GM12878 (cell line): ENCODE measurements around the gene DDX20. TPM values are rescaled to one million over a fixed set of nuclear protein-coding genes. Genes with fewer than 3 reads are reported as not detected.

ENCODE experiments used
- ATAC-seq: fragments of 200-7000 bp; cut with Tn5 transposase; 3 replicates; pipeline ENCODE4 v1.9.1; 2020; ENCODE audit warnings: mild to moderate bottlenecking, moderate library complexity
- BruUV-seq: library from RNA; stranded (reverse); fragments of 400-500 nt; replicated peaks from 2 replicates; lab custom pipeline; 2021; lab: Mats Ljungman, UMichigan
- CTCF ChIA-PET: fragments of 300-600 bp; sonication (Branson Sonifier 250); formaldehyde crosslinking; extraction: SDS; loops from one replicate; lab custom pipeline; 2021; ENCODE audit warnings: inconsistent platforms; lab: Yijun Ruan, JAX
- POLR2A ChIA-PET: fragments of 350-600 bp; formaldehyde crosslinking; extraction: SDS; loops from one replicate; lab custom pipeline; 2021; ENCODE audit warnings: inconsistent platforms; lab: Charles Lee
- RAD21 ChIA-PET: fragments of 300-600 bp; sonication (Branson Sonifier 250); formaldehyde crosslinking; loops from one replicate; lab custom pipeline; 2023; ENCODE audit warnings: antibody characterized with exemption; ENCODE audit not compliant: unreplicated experiment; lab: Charles Lee
- SMC1A ChIA-PET: fragments of 300-600 bp; sonication (Branson Sonifier 250); formaldehyde crosslinking; loops from one replicate; lab custom pipeline; 2023; ENCODE audit not compliant: unreplicated experiment, uncharacterized antibody; lab: Charles Lee
- DNase-seq: peaks from one replicate; pipeline ENCODE4 v3.0.0-alpha.2; 2011; ENCODE audit warnings: low read depth, low spot score
- FAIRE-seq: peaks from 3 replicates; lab custom pipeline; 2011; peaks lifted over from hg19 to GRCh38; lab: Jason Lieb, UNC
- H2AFZ ChIP-seq: 2 replicates; pipeline ENCODE4 v1.6.0; 2011; ENCODE audit warnings: low read depth, low read length, control low read depth; ENCODE audit not compliant: control insufficient read depth
- H3K27ac ChIP-seq: 2 replicates; pipeline ENCODE4 v1.5.1; 2011; ENCODE audit warnings: control low read depth; ENCODE audit not compliant: control insufficient read depth, insufficient read depth
- H3K27me3 ChIP-seq, 2 experiments: replicated peaks in 1 of 2; 2 replicates each; pipeline versions ENCODE4 v1.6.0 to v1.6.1; 2011; ENCODE audit warnings: low read length in 1 of 2; ENCODE audit not compliant: control insufficient read depth in 2 of 2, insufficient read depth in 2 of 2
- H3K36me3 ChIP-seq, 2 experiments: 2 replicates each; pipeline ENCODE4 v1.5.1; 2011; ENCODE audit warnings: low read length in 1 of 2; ENCODE audit not compliant: control insufficient read depth in 2 of 2, insufficient read depth in 2 of 2
- H3K4me1 ChIP-seq: 2 replicates; pipeline ENCODE4 v1.6.1; 2011; ENCODE audit warnings: mild to moderate bottlenecking, low read length, moderate library complexity, mixed read lengths; ENCODE audit not compliant: control insufficient read depth, insufficient read depth
- H3K4me2 ChIP-seq: 2 replicates; pipeline ENCODE4 v1.6.0; 2011; ENCODE audit warnings: control low read depth; ENCODE audit not compliant: control insufficient read depth, insufficient read depth
- H3K4me3 ChIP-seq: fragments of 200-600 bp; sonication (generic); 2 replicates; pipeline ENCODE4 v1.5.1; 2016
- H3K79me2 ChIP-seq: 2 replicates; pipeline ENCODE4 v1.6.0; 2011; ENCODE audit warnings: low read length; ENCODE audit not compliant: control insufficient read depth, insufficient read depth
- H3K9ac ChIP-seq: 2 replicates; pipeline ENCODE4 v1.8.0; 2011; ENCODE audit warnings: low read length, control low read depth, mixed read lengths; ENCODE audit not compliant: control insufficient read depth, insufficient read depth
- H3K9me3 ChIP-seq: replicated peaks from 3 replicates; pipeline ENCODE4 v1.5.1; 2011; ENCODE audit warnings: mild to moderate bottlenecking, low read length; ENCODE audit not compliant: control insufficient read depth, insufficient read depth
- H4K20me1 ChIP-seq: 2 replicates; pipeline ENCODE4 v1.6.0; 2011; ENCODE audit not compliant: control insufficient read depth, insufficient read depth
- EGR1 ChIP-seq, 2 experiments: IDR thresholded peaks; 1 replicate in 1 of 2; 2 replicates in 1 of 2; pipeline ENCODE4 v1.6.1; 2011 to 2012; ENCODE audit warnings: low read depth in 2 of 2, low read length in 2 of 2, borderline replicate concordance in 1 of 2, mild to moderate bottlenecking in 1 of 2, moderate library complexity in 1 of 2
- ESRRA ChIP-seq: IDR thresholded peaks from 2 replicates; pipeline ENCODE4 v1.6.1; 2012; ENCODE audit warnings: mild to moderate bottlenecking, low read length, improper control_type of control experiment
- ETV6 ChIP-seq, 2 experiments: fragments of 450-650 bp in 1 of 2; IDR thresholded peaks in 1 of 2; conservative IDR thresholded peaks in 1 of 2; 2 replicates each; pipeline ENCODE4 v1.6.1; 2014; ENCODE audit warnings: antibody characterized with exemption in 1 of 2, borderline replicate concordance in 1 of 2, low read depth in 1 of 2, mild to moderate bottlenecking in 1 of 2, moderate library complexity in 1 of 2
- MYB ChIP-seq: fragments of 150-350 bp; IDR thresholded peaks from 2 replicates; pipeline ENCODE4 v1.6.1; 2014; ENCODE audit warnings: mild to moderate bottlenecking, low read depth, low read length, borderline replicate concordance
- RFX5 ChIP-seq: IDR thresholded peaks from 2 replicates; pipeline ENCODE4 v1.6.1; 2011; ENCODE audit warnings: low read depth, low read length, improper control_type of control experiment
- TAF1 ChIP-seq: IDR thresholded peaks from 2 replicates; pipeline ENCODE4 v1.6.1; 2011; ENCODE audit warnings: mild to moderate bottlenecking, low read depth, low read length, borderline replicate concordance
- WGBS: methylation state at CpG from one replicate; pipeline ENCODE4 v1.1.6; 2016; ENCODE audit warnings: low lambda C conversion rate; ENCODE audit not compliant: insufficient replicate concordance, insufficient coverage; ENCODE audit errors: missing lambda C conversion rate; 5-methylcytosine and 5-hydroxymethylcytosine counted together
- in situ Hi-C: fragments of 300-500 bp; cut with MboI; formaldehyde crosslinking; loops from 9 replicates; pipeline ENCODE4 v1.14.3; 2018; ENCODE audit warnings: mixed read lengths
- intact Hi-C: fragments of 100-400 bp; cut with micrococcal nuclease; formaldehyde crosslinking; loops from one replicate; pipeline ENCODE4 v1.14.2; 2022; ENCODE audit not compliant: unreplicated experiment
- polyA plus RNA-seq, 11 experiments: library from polyadenylated mRNA; depleted of rRNA in 4 of 11; unstranded in 6 of 11; stranded (reverse) in 5 of 11; fragments of >200 nt; fragmentation: Nextera tagmentation in 4 of 11; fragmentation: Illumina TruSeq in 1 of 11; extraction: Ambion mirVana in 4 of 11; extraction: Trizol in 1 of 11; gene quantifications; 1 replicate in 1 of 11; 2 replicates in 10 of 11; pipeline versions ENCODE4 v1.2.1 to v1.2.3, GENCODE V29; 2011 to 2016; ENCODE audit warnings: inconsistent platforms in 2 of 11, missing spikeins in 2 of 11, low read depth in 1 of 11
- total RNA-seq, 4 experiments: library from RNA; depleted of rRNA in 3 of 4; stranded (reverse); fragments of >200 nt in 3 of 4; fragmentation: Illumina TruSeq in 1 of 4; extraction: Trizol in 1 of 4; gene quantifications; 2 replicates each; pipeline versions ENCODE4 v1.2.1 to v1.2.3, GENCODE V29; 2013 to 2021

Gene DDX20
- total and polyA plus RNA-seq, 10 of the 15 experiments (the other 5 are each of a cell fraction or from before 2014, with no cell fraction given) = 7.2 to 30.6 (median 25.1) TPM

DNA sequence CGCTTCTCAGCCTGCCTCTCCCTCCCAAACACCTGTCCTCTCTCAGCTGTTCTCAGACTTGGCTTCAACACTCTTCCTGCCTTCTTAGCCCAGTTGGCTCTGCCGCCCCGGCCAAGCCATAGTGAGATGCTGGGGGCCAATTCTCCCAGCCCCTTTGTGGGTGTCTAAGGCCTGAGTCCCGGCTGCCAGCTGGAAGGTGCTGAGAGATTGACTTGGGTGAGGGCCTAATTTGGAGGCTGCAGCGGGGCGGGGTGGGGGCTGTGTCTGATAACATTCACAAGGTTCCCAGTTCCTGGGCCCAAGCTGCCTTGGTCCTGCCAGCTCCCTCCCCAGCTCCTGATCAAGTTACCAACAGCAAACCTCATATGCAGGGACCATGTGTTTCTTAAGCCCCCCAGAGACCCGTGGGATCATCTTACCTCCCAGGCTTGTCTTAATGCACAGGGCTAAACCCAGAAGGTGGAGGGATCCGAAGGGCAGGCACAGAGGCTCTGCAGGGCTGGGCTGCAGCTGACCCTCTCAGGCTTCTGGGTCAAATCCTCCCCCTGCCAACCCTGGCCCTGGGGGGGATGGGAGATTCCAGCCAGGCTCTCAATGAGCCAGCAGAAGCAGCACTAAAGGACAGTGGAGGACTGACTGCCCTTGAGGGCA, 26.3 kb upstream of the DDX20 start:
- ChIA-PET RAD21 (interaction anchor here (1.7 kb wide), 1 partner anchor 222 kb away, joined by 5 read pairs; no protein-coding TSS in a partner anchor), SMC1A (interaction anchor here (1.2 kb wide), 1 partner anchor 13 kb away, joined by 4 read pairs; no protein-coding TSS in a partner anchor), CTCF (interaction anchor here (0.8 to 2.1 kb wide), 3 partner anchors 8 to 13 kb away, joined by 3 to 9 read pairs (median 6); partner anchors contain the start of gene INKA2)
- Histone ChIP-seq H3K9me3 (no peaks in the 10 kb centered on the region), H3K27me3 (no peaks in the 10 kb centered on the region), H3K4me3 (no peak overlapping the region), H3K4me1 (no peaks in the 10 kb centered on the region), H3K27ac (no peak overlapping the region), H3K4me2 (no peak overlapping the region), H2AFZ (no peak overlapping the region), H4K20me1 (no peaks in the 10 kb centered on the region; the same call in 1 of the 2 replicates)
- 62% methylated on average over 8 of the region's 8 CpGs for WGBS
- FAIRE-seq = no peak
- TF ChIP-seq TAF1 (no peak), ETV6 (conservative IDR thresholded peaks at IDR 0.05 in 1 of 2, IDR thresholded peaks at IDR 0.05 in 1 of 2; ENCODE audit: borderline replicate concordance in 1 of 2, low read depth in 1 of 2) (no peak), RFX5 (no peak), MYB (no peak), EGR1 (IDR thresholded peaks at IDR 0.05; ENCODE audit: borderline replicate concordance in 1 of 2, low read depth in 2 of 2, low read length in 2 of 2) (no peak), ESRRA (no peak)
- TF ChIP-seq, all 136 proteins: peak for 0
- DNase-seq = no peak
- Histone ChIP-seq H3K9ac (no peak overlapping the region), H3K79me2 (no peaks in the 10 kb centered on the region), H3K36me3 (no peaks in the 10 kb centered on the region)
- ATAC-seq = no peak
- no TSS peak for BruUV-seq
- in situ Hi-C loops = no loop called here
- POLR2A ChIA-PET = no interaction called here
- intact Hi-C loops = no loop called here
